ENCODE results near the gene IFI27L2. TPM values are rescaled to one million over a fixed set of nuclear protein-coding genes. Genes with fewer than 3 reads are reported as not detected.

The IFI27L2 gene
- total RNA-seq = 114 and 225 TPM in 2 replicates
- polyA plus RNA-seq = 91.4 and 104 TPM in 2 replicates
- 322 and 327 TPM in 2 replicates for polyA plus RNA-seq (2012)
- 65.8 and 141 TPM in 2 replicates for polyA minus RNA-seq (ENCODE audit: low replicate concordance)

GRCh38 chr14:94129111-94129757 is at the start of gene IFI27L2:
Gene IFI27L2, minus strand, starts transcription at chr14:94129604. Its CDS starts 40 bp downstream, at chr14:94129564.
- Histone ChIP-seq H3K27ac (ENCODE audit: insufficient read depth, low read length) (peak within 1 kb of the TSS; percentile 60), H3K9ac (ENCODE audit: insufficient read depth, low read length) (peak within 1 kb of the TSS; percentile 63), H2AFZ (ENCODE audit: low read length) (peak within 1 kb of the TSS; percentile 69), H3K4me3 (replicated peaks in 1 of 4; ENCODE audit: control extremely low read depth in 1 of 4, insufficient read depth in 1 of 4, low read depth in 3 of 4, low read length in 4 of 4) (peak within 1 kb of the TSS; percentile 43 to 93 (median 74)), H3K79me2 (ENCODE audit: control insufficient read depth, insufficient read depth, low read length) (no peaks in the 10 kb centered on the region), H3K27me3 (ENCODE audit: control insufficient read depth, insufficient read depth, low read length) (no peaks in the 10 kb centered on the region), H4K20me1 (ENCODE audit: control insufficient read depth, extremely low read depth, insufficient read depth, low read length) (no peaks in the 10 kb centered on the region), H3K36me3 (ENCODE audit: control insufficient read depth, insufficient read depth, low read length) (peaks cover 8% of the 10 kb centered on the region), H3K4me1 (ENCODE audit: control insufficient read depth, extremely low read depth, insufficient read depth, low read length) (no peaks in the 10 kb centered on the region), H3K9me3 (ENCODE audit: control insufficient read depth, insufficient read depth, low read depth, low read length) (no peaks in the 10 kb centered on the region), H3K4me2 (ENCODE audit: extremely low read depth, insufficient read depth, low read length) (peak within 1 kb of the TSS; percentile 61)
- peak; percentile 74 to 85 for DNase-seq (ENCODE audit: low read depth in 2 of 2)
- TF ChIP-seq CTCF (conservative IDR thresholded peaks at IDR 0.05 in 1 of 2, IDR thresholded peaks at IDR 0.05 in 1 of 2; ENCODE audit: low read depth in 1 of 2, low read length in 2 of 2) (peak; percentile 22), EZH2 (IDR thresholded peaks at IDR 0.05; ENCODE audit: low read length, missing control alignments) (no peak)

- Histone ChIP-seq H3K27me3 (ENCODE audit: control insufficient read depth, insufficient read depth, low read length) (peaks cover 6% of the 10 kb centered on the region), H3K4me3 (replicated peaks in 1 of 4; ENCODE audit: control extremely low read depth in 1 of 4, insufficient read depth in 1 of 4, low read depth in 3 of 4, low read length in 4 of 4) (no peak overlapping the region), H2AFZ (ENCODE audit: low read length) (no peak overlapping the region), H3K4me1 (ENCODE audit: control insufficient read depth, extremely low read depth, insufficient read depth, low read length) (no peaks in the 10 kb centered on the region), H3K4me2 (ENCODE audit: extremely low read depth, insufficient read depth, low read length) (no peak overlapping the region), H3K9ac (ENCODE audit: insufficient read depth, low read length) (no peak overlapping the region), H4K20me1 (ENCODE audit: control insufficient read depth, extremely low read depth, insufficient read depth, low read length) (no peaks in the 10 kb centered on the region), H3K79me2 (ENCODE audit: control insufficient read depth, insufficient read depth, low read length) (no peaks in the 10 kb centered on the region), H3K27ac (ENCODE audit: insufficient read depth, low read length) (no peak overlapping the region), H3K36me3 (ENCODE audit: control insufficient read depth, insufficient read depth, low read length) (no peaks in the 10 kb centered on the region), H3K9me3 (ENCODE audit: control insufficient read depth, insufficient read depth, low read depth, low read length) (no peaks in the 10 kb centered on the region)
- TF ChIP-seq CTCF (conservative IDR thresholded peaks at IDR 0.05 in 1 of 2, IDR thresholded peaks at IDR 0.05 in 1 of 2; ENCODE audit: low read depth in 1 of 2, low read length in 2 of 2) = no peak
- TF ChIP-seq EZH2 (IDR thresholded peaks at IDR 0.05; ENCODE audit: low read length, missing control alignments) = no peak
- DNase-seq (ENCODE audit: low read depth in 2 of 2) = no peak
These were observed 48.4 kb upstream of the IFI27L2 start for GRCh38 chr14:94177806-94178205.

GRCh38 chr14:94176808-94177207 is 47.4 kb upstream of the IFI27L2 start:
- DNase-seq (ENCODE audit: low read depth in 2 of 2) = no peak
- no peak overlapping the region for H3K4me3 ChIP-seq (replicated peaks in 1 of 4; ENCODE audit: control extremely low read depth in 1 of 4, insufficient read depth in 1 of 4, low read depth in 3 of 4, low read length in 4 of 4)
- H3K79me2 ChIP-seq (ENCODE audit: control insufficient read depth, insufficient read depth, low read length) = no peaks in the 10 kb centered on the region
- H3K4me1 ChIP-seq (ENCODE audit: control insufficient read depth, extremely low read depth, insufficient read depth, low read length) = no peaks in the 10 kb centered on the region
- H4K20me1 ChIP-seq (ENCODE audit: control insufficient read depth, extremely low read depth, insufficient read depth, low read length) = no peaks in the 10 kb centered on the region
- no peak overlapping the region for H3K4me2 ChIP-seq (ENCODE audit: extremely low read depth, insufficient read depth, low read length)
- no peaks in the 10 kb centered on the region for H3K9me3 ChIP-seq (ENCODE audit: control insufficient read depth, insufficient read depth, low read depth, low read length)
- H3K27ac ChIP-seq (ENCODE audit: insufficient read depth, low read length) = no peak overlapping the region
- H3K27me3 ChIP-seq (ENCODE audit: control insufficient read depth, insufficient read depth, low read length) = peaks cover 6% of the 10 kb centered on the region
- H3K36me3 ChIP-seq (ENCODE audit: control insufficient read depth, insufficient read depth, low read length) = no peaks in the 10 kb centered on the region
- H3K9ac ChIP-seq (ENCODE audit: insufficient read depth, low read length) = no peak overlapping the region
- H2AFZ ChIP-seq (ENCODE audit: low read length) = no peak overlapping the region
- no peak for TF ChIP-seq EZH2 (IDR thresholded peaks at IDR 0.05; ENCODE audit: low read length, missing control alignments)
- TF ChIP-seq CTCF (conservative IDR thresholded peaks at IDR 0.05 in 1 of 2, IDR thresholded peaks at IDR 0.05 in 1 of 2; ENCODE audit: low read depth in 1 of 2, low read length in 2 of 2) = no peak
